Activated CD4-positive, alpha-beta T cell treated with anti-CD3 and anti-CD28 coated beads, Interleukin-2, amount 10 ng/mL, durations not matched to agents 7 days and 5 days (primary cell): ENCODE measurements around the gene NOM1. TPM values are rescaled to one million over a fixed set of nuclear protein-coding genes. Genes with fewer than 3 reads are reported as not detected.

Source experiments
- CTCF ChIA-PET: fragments of 350-600 bp; sonication (Branson Sonifier 250); formaldehyde crosslinking; loops from one replicate; lab custom pipeline; 2021; ENCODE audit warnings: antibody characterized with exemption; lab: Charles Lee
- POLR2A ChIA-PET: fragments of 350-600 bp; sonication (Branson Sonifier 250); formaldehyde crosslinking; loops from one replicate; lab custom pipeline; 2021; ENCODE audit warnings: antibody characterized with exemption; lab: Charles Lee
- DNase-seq: peaks from one replicate; pipeline ENCODE4 v3.0.0-alpha.2; 2020
- H3K27ac Mint-ChIP-seq: one replicate; pipeline ENCODE4 v1.8.0; 2021; ENCODE audit warnings: mild to moderate bottlenecking, moderate library complexity, mixed read lengths
- H3K27me3 Mint-ChIP-seq: one replicate; pipeline ENCODE4 v1.8.0; 2021; ENCODE audit warnings: mixed read lengths
- H3K36me3 Mint-ChIP-seq: one replicate; pipeline ENCODE4 v1.8.0; 2021; ENCODE audit warnings: low read depth, mixed read lengths
- H3K4me1 Mint-ChIP-seq: one replicate; pipeline ENCODE4 v1.8.0; 2021; ENCODE audit warnings: mixed read lengths
- H3K4me3 Mint-ChIP-seq: one replicate; pipeline ENCODE4 v1.8.0; 2021; ENCODE audit warnings: mild to moderate bottlenecking, moderate library complexity, mixed read lengths
- H3K9me3 Mint-ChIP-seq: one replicate; pipeline ENCODE4 v1.8.0; 2021; ENCODE audit warnings: mixed read lengths
- total RNA-seq, 2 experiments: library from RNA; stranded (reverse); gene quantifications; one replicate each; pipeline ENCODE4 v1.2.3, GENCODE V29; 2021

Gene NOM1
- total RNA-seq, 2 experiments from 2014 or later: 27.2 to 28.6 TPM

GRCh38 chr7:156966387-156966786, 16.9 kb downstream of the NOM1 start:
- H3K36me3 Mint-ChIP-seq: peaks cover 38% of the 10 kb centered on the region
- CTCF ChIA-PET: interaction anchor here (1.3 kb wide), 1 partner anchor 16 kb away, joined by 4 read pairs; no protein-coding TSS in a partner anchor

GRCh38 chr7:156968183-156968582, 18.7 kb downstream of the NOM1 start:
- ChIA-PET CTCF (interaction anchor here (1.4 to 2.7 kb wide), 2 partner anchors 19 to 305 kb away, joined by 4 to 10 read pairs; partner anchors contain the start of gene NOM1), POLR2A (no interaction called here)
- DNase-seq: no peak
- H3K4me1 Mint-ChIP-seq: no peaks in the 10 kb centered on the region
- peaks cover 32% of the 10 kb centered on the region for H3K36me3 Mint-ChIP-seq
- H3K4me3 Mint-ChIP-seq: no peak overlapping the region
- H3K9me3 Mint-ChIP-seq: no peaks in the 10 kb centered on the region
- no peak overlapping the region for H3K27ac Mint-ChIP-seq
- no peaks in the 10 kb centered on the region for H3K27me3 Mint-ChIP-seq

More at GRCh38 chr7:156966387-156966786, 16.9 kb downstream of the NOM1 start:
- no peak for DNase-seq
- H3K9me3 Mint-ChIP-seq: no peaks in the 10 kb centered on the region
- no peaks in the 10 kb centered on the region for H3K27me3 Mint-ChIP-seq
- no peak overlapping the region for H3K4me3 Mint-ChIP-seq
- H3K4me1 Mint-ChIP-seq: no peaks in the 10 kb centered on the region
- POLR2A ChIA-PET: no interaction called here
- no peak overlapping the region for H3K27ac Mint-ChIP-seq

- ChIA-PET POLR2A (no interaction called here), CTCF (interaction anchor here (0.7 to 2.7 kb wide), 4 partner anchors 12 to 148 kb away, joined by 3 to 10 read pairs (median 3); partner anchors contain the start of gene NOM1)
- H3K27me3 Mint-ChIP-seq: no peaks in the 10 kb centered on the region
- peaks cover 25% of the 10 kb centered on the region for H3K36me3 Mint-ChIP-seq
- no peak overlapping the region for H3K27ac Mint-ChIP-seq
- DNase-seq: no peak
- no peak overlapping the region for H3K4me3 Mint-ChIP-seq
- H3K4me1 Mint-ChIP-seq: no peaks in the 10 kb centered on the region
- H3K9me3 Mint-ChIP-seq: no peaks in the 10 kb centered on the region
Observed at GRCh38 chr7:156969972-156970420, 20.5 kb downstream of the NOM1 start.

GRCh38 chr7:156975620-156976019, 26.1 kb downstream of the NOM1 start:
- DNase-seq: no peak
- POLR2A ChIA-PET: no interaction called here
- no peak overlapping the region for H3K27ac Mint-ChIP-seq
- peaks cover 11% of the 10 kb centered on the region for H3K9me3 Mint-ChIP-seq
- H3K4me3 Mint-ChIP-seq: no peak overlapping the region
- no peaks in the 10 kb centered on the region for H3K4me1 Mint-ChIP-seq
- CTCF ChIA-PET: no interaction called here
- H3K27me3 Mint-ChIP-seq: no peaks in the 10 kb centered on the region
- peaks cover 22% of the 10 kb centered on the region for H3K36me3 Mint-ChIP-seq

- Mint-ChIP-seq H3K9me3 (peaks cover 11% of the 10 kb centered on the region), H3K4me3 (no peak overlapping the region), H3K27ac (no peak overlapping the region), H3K27me3 (no peaks in the 10 kb centered on the region), H3K4me1 (no peaks in the 10 kb centered on the region), H3K36me3 (peaks cover 16% of the 10 kb centered on the region)
- ChIA-PET CTCF (no interaction called here), POLR2A (no interaction called here)
- no peak for DNase-seq
Observed at GRCh38 chr7:156979007-156979606, 29.6 kb downstream of the NOM1 start.

- CTCF ChIA-PET: no interaction called here
- DNase-seq: no peak
- Mint-ChIP-seq H3K27me3 (no peaks in the 10 kb centered on the region), H3K4me1 (no peaks in the 10 kb centered on the region), H3K36me3 (peaks cover 16% of the 10 kb centered on the region), H3K4me3 (no peak overlapping the region), H3K27ac (no peak overlapping the region), H3K9me3 (peaks cover 11% of the 10 kb centered on the region)
- POLR2A ChIA-PET: no interaction called here
Observed at GRCh38 chr7:156979711-156980110, 30.2 kb downstream of the NOM1 start.

GRCh38 chr7:156984174-156984891, 34.8 kb downstream of the NOM1 start:
- Mint-ChIP-seq H3K27me3 (no peaks in the 10 kb centered on the region), H3K4me1 (no peaks in the 10 kb centered on the region), H3K36me3 (peaks cover 8% of the 10 kb centered on the region), H3K9me3 (peaks cover 5% of the 10 kb centered on the region), H3K4me3 (no peak overlapping the region), H3K27ac (no peak overlapping the region)
- CTCF ChIA-PET: interaction anchor here (0.9 kb wide), 1 partner anchor 10 kb away, joined by 3 read pairs; no protein-coding TSS in a partner anchor
- DNase-seq: no peak
- POLR2A ChIA-PET: no interaction called here

- CTCF ChIA-PET: interaction anchor here (0.9 kb wide), 1 partner anchor 11 kb away, joined by 3 read pairs; no protein-coding TSS in a partner anchor
- peaks cover 4% of the 10 kb centered on the region for H3K36me3 Mint-ChIP-seq
- H3K27me3 Mint-ChIP-seq: no peaks in the 10 kb centered on the region
- no peaks in the 10 kb centered on the region for H3K4me1 Mint-ChIP-seq
- H3K27ac Mint-ChIP-seq: no peak overlapping the region
- no peaks in the 10 kb centered on the region for H3K9me3 Mint-ChIP-seq
- DNase-seq: no peak
- POLR2A ChIA-PET: no interaction called here
- no peak overlapping the region for H3K4me3 Mint-ChIP-seq
Observed at GRCh38 chr7:156985101-156985992, 35.8 kb downstream of the NOM1 start.

GRCh38 chr7:156986378-156986777, 36.9 kb downstream of the NOM1 start:
- H3K9me3 Mint-ChIP-seq: no peaks in the 10 kb centered on the region
- no peak overlapping the region for H3K27ac Mint-ChIP-seq
- CTCF ChIA-PET: no interaction called here
- H3K4me1 Mint-ChIP-seq: no peaks in the 10 kb centered on the region
- peaks cover 2% of the 10 kb centered on the region for H3K27me3 Mint-ChIP-seq
- POLR2A ChIA-PET: no interaction called here
- no peak for DNase-seq
- H3K36me3 Mint-ChIP-seq: peaks cover 4% of the 10 kb centered on the region
- no peak overlapping the region for H3K4me3 Mint-ChIP-seq

- no peaks in the 10 kb centered on the region for H3K4me1 Mint-ChIP-seq
- ChIA-PET POLR2A (no interaction called here), CTCF (no interaction called here)
Observed at GRCh38 chr7:156988343-156989185, 39.1 kb downstream of the NOM1 start.

GRCh38 chr7:156989766-156990535, 40.4 kb downstream of the NOM1 start:
- H3K27ac Mint-ChIP-seq: no peak overlapping the region
- no peaks in the 10 kb centered on the region for H3K9me3 Mint-ChIP-seq
- DNase-seq: no peak
- POLR2A ChIA-PET: no interaction called here
- H3K4me3 Mint-ChIP-seq: no peak overlapping the region
- CTCF ChIA-PET: interaction anchor here (1.2 to 1.4 kb wide), 2 partner anchors 10 to 40 kb away, joined by 3 read pairs; no protein-coding TSS in a partner anchor
- H3K27me3 Mint-ChIP-seq: peaks cover 12% of the 10 kb centered on the region
- H3K36me3 Mint-ChIP-seq: no peaks in the 10 kb centered on the region
- H3K4me1 Mint-ChIP-seq: no peaks in the 10 kb centered on the region

More at GRCh38 chr7:156988343-156989185, 39.1 kb downstream of the NOM1 start:
- H3K4me3 Mint-ChIP-seq: no peak overlapping the region
- DNase-seq: no peak
- H3K9me3 Mint-ChIP-seq: no peaks in the 10 kb centered on the region
- peaks cover 9% of the 10 kb centered on the region for H3K27me3 Mint-ChIP-seq
- no peaks in the 10 kb centered on the region for H3K36me3 Mint-ChIP-seq
- H3K27ac Mint-ChIP-seq: no peak overlapping the region
